Measurements from ENCODE around the gene P4HA2.

- TF ChIP-seq CTCF (optimal IDR thresholded peaks at IDR 0.05 in 1 of 3, IDR thresholded peaks at IDR 0.05 in 1 of 3, conservative IDR thresholded peaks at IDR 0.05 in 1 of 3; ENCODE audit: extremely low read depth in 1 of 3, insufficient read depth in 2 of 3, low read length in 3 of 3) (no peak), EZH2 (IDR thresholded peaks at IDR 0.05; ENCODE audit: low read length) (no peak)
Measured at GRCh38 chr5:132210944-132211343, 16.7 kb downstream of the P4HA2 start.
